Medulla oblongata (tissue), 1 donor: ENCODE data around the gene CEP164.
"Not testable (repeated sequence)": the region's sequence is repeated elsewhere in the genome, so short reads cannot be mapped to it uniquely, and the experiment has no call there.

ENCODE experiments used
- DNase-seq: peaks from one replicate; pipeline ENCODE4 v3.0.0-alpha.2; 2015; ENCODE audit errors: extremely low spot score

The CEP164 gene

GRCh38 chr11:117394221-117394925, 66.7 kb downstream of the CEP164 start:
- DNase-seq: no peak

GRCh38 chr11:117395476-117395875, 67.8 kb downstream of the CEP164 start:
- DNase-seq: no peak

- DNase-seq: no peak
Observed at GRCh38 chr11:117396970-117397369, 69.3 kb downstream of the CEP164 start.

- DNase-seq: not testable (repeated sequence)
Observed at GRCh38 chr11:117398618-117399017, 71.0 kb downstream of the CEP164 start.

GRCh38 chr11:117399100-117399840, 71.6 kb downstream of the CEP164 start:
- not testable (repeated sequence) for DNase-seq

GRCh38 chr11:117405898-117406297, 78.2 kb downstream of the CEP164 start:
- DNase-seq: not testable (repeated sequence)

GRCh38 chr11:117407016-117407415, 79.4 kb downstream of the CEP164 start:
- no peak for DNase-seq

GRCh38 chr11:117408356-117408755, 80.7 kb downstream of the CEP164 start:
- no peak for DNase-seq

- DNase-seq: no peak
Observed at GRCh38 chr11:117409511-117409910, 81.9 kb downstream of the CEP164 start.

- no peak for DNase-seq
Observed at GRCh38 chr11:117410238-117410637, 82.6 kb downstream of the CEP164 start.

GRCh38 chr11:117410861-117411710, 83.4 kb downstream of the CEP164 start:
- no peak for DNase-seq

- DNase-seq: no peak
Observed at GRCh38 chr11:117411736-117412135, 84.1 kb downstream of the CEP164 start.

GRCh38 chr11:117412176-117412575, 84.5 kb downstream of the CEP164 start:
- DNase-seq: no peak

GRCh38 chr11:117412653-117413275, 85.1 kb downstream of the CEP164 start:
- no peak for DNase-seq

GRCh38 chr11:117413616-117414015, 86.0 kb downstream of the CEP164 start:
- no peak for DNase-seq

GRCh38 chr11:117414724-117415123, 87.1 kb downstream of the CEP164 start:
- DNase-seq: no peak

GRCh38 chr11:117415358-117415896, 87.8 kb downstream of the CEP164 start:
- no peak for DNase-seq

GRCh38 chr11:117417342-117417741, 89.7 kb downstream of the CEP164 start:
- no peak for DNase-seq

GRCh38 chr11:117417856-117418255, 90.2 kb downstream of the CEP164 start:
- DNase-seq: no peak

- DNase-seq: no peak
Observed at GRCh38 chr11:117418737-117419481, 91.3 kb downstream of the CEP164 start.
